ENCODE measurements around the gene RIT2.

DNA sequence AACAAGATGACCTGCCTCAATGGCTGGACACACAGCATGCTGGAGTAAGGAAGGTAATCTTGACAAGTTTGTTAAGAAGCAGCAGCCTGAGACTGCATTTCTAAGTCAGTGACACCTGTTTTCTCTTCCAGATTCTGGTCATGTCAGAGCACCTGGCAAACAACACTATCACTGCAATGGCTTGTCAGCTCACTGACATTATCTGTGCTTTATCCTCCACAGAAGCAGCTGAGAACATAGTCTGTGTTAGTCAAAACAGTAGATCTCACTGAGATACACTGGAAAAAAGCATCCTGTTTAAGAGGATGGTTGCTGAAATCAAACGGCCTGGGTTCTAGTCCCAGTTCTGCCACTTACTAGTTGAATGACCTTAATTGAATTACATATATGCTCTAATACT lies 355.2 kb downstream of the RIT2 start:
- no peak for TF ChIP-seq EP300 (IDR thresholded peaks at IDR 0.05)
- TF ChIP-seq, protein P1, sequence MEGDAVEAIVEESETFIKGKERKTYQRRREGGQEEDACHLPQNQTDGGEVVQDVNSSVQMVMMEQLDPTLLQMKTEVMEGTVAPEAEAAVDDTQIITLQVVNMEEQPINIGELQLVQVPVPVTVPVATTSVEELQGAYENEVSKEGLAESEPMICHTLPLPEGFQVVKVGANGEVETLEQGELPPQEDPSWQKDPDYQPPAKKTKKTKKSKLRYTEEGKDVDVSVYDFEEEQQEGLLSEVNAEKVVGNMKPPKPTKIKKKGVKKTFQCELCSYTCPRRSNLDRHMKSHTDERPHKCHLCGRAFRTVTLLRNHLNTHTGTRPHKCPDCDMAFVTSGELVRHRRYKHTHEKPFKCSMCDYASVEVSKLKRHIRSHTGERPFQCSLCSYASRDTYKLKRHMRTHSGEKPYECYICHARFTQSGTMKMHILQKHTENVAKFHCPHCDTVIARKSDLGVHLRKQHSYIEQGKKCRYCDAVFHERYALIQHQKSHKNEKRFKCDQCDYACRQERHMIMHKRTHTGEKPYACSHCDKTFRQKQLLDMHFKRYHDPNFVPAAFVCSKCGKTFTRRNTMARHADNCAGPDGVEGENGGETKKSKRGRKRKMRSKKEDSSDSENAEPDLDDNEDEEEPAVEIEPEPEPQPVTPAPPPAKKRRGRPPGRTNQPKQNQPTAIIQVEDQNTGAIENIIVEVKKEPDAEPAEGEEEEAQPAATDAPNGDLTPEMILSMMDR (IDR thresholded peaks at IDR 0.05), result no peak
